Measurements from ENCODE around the gene SHISA5. TPM values are rescaled to one million over a fixed set of nuclear protein-coding genes. Genes with fewer than 3 reads are reported as not detected.

SHISA5 gene
- polyA plus RNA-seq, 2 donors, result 54.0 to 94.9 TPM

GRCh38 chr3:48423883-48424695 is 79.9 kb downstream of the SHISA5 start:
- peaks cover 11 to 53% of the 10 kb centered on the region in 2 donors for H3K4me1 ChIP-seq (ENCODE audit: control insufficient read depth in 2 of 2, insufficient read depth in 2 of 2, low read length in 1 of 2)
- peaks cover 0 to 42% of the 10 kb centered on the region in 2 donors for H3K36me3 ChIP-seq (ENCODE audit: control insufficient read depth in 2 of 2, insufficient read depth in 2 of 2, low read length in 1 of 2)
- no peaks in the 10 kb centered on the region for H3K9me3 ChIP-seq (ENCODE audit: control insufficient read depth in 2 of 2, insufficient read depth in 1 of 2, low read depth in 1 of 2, low read length in 1 of 2)
- no peaks in the 10 kb centered on the region for H3K27me3 ChIP-seq (ENCODE audit: control insufficient read depth in 1 of 2, insufficient read depth in 2 of 2, low read length in 2 of 2)
- H3K4me3 ChIP-seq (ENCODE audit: low read depth in 1 of 2, low read length in 2 of 2), result no peak overlapping the region
- peak overlapping the region in 1 of 2 donors; percentile 13 for H3K27ac ChIP-seq (ENCODE audit: low read depth in 2 of 2, low read length in 1 of 2)
- WGBS, 2 donors, result 77 to 78% methylated on average over 27 of the region's 27 CpGs

- Histone ChIP-seq H3K4me3 (ENCODE audit: low read depth in 1 of 2, low read length in 2 of 2) (no peak overlapping the region), H3K36me3 (ENCODE audit: control insufficient read depth in 2 of 2, insufficient read depth in 2 of 2, low read length in 1 of 2) (peaks cover 0 to 48% of the 10 kb centered on the region in 2 donors), H3K9me3 (ENCODE audit: control insufficient read depth in 2 of 2, insufficient read depth in 1 of 2, low read depth in 1 of 2, low read length in 1 of 2) (no peaks in the 10 kb centered on the region), H3K27ac (ENCODE audit: low read depth in 2 of 2, low read length in 1 of 2) (no peak overlapping the region), H3K27me3 (ENCODE audit: control insufficient read depth in 1 of 2, insufficient read depth in 2 of 2, low read length in 2 of 2) (no peaks in the 10 kb centered on the region), H3K4me1 (ENCODE audit: control insufficient read depth in 2 of 2, insufficient read depth in 2 of 2, low read length in 1 of 2) (peaks cover 11 to 53% of the 10 kb centered on the region in 2 donors)
- whole genome bisulfite sequencing, 2 donors, result 76 to 82% methylated on average over 25 of the region's 25 CpGs
Observed at GRCh38 chr3:48423241-48423882, 80.6 kb downstream of the SHISA5 start.

DNA sequence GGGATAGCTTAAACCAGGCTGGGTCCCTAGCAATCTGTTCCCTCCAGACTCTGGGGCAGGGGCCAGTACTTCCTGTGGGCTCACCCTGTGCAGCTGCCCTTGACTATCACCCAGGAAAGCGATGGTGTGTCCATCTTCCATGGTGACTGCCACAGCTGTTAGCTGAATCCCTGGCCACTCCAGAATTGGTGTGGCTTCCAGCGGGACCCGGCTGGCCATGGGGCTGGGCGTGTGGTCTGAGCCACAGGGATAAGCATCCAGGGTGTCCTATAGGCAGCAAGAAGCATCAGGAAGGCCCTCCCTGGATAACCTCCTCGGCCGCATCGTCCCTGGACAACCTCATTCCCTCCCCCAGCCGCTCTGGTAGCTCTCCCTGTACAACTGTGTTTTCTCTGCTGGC is 81.3 kb downstream of the SHISA5 start:
- Histone ChIP-seq H3K27ac (ENCODE audit: low read depth in 2 of 2, low read length in 1 of 2) (peak overlapping the region; percentile 31 to 34), H3K4me1 (ENCODE audit: control insufficient read depth in 2 of 2, insufficient read depth in 2 of 2, low read length in 1 of 2) (peaks cover 11 to 53% of the 10 kb centered on the region in 2 donors), H3K36me3 (ENCODE audit: control insufficient read depth in 2 of 2, insufficient read depth in 2 of 2, low read length in 1 of 2) (peaks cover 0 to 55% of the 10 kb centered on the region in 2 donors), H3K27me3 (ENCODE audit: control insufficient read depth in 1 of 2, insufficient read depth in 2 of 2, low read length in 2 of 2) (no peaks in the 10 kb centered on the region), H3K9me3 (ENCODE audit: control insufficient read depth in 2 of 2, insufficient read depth in 1 of 2, low read depth in 1 of 2, low read length in 1 of 2) (peaks cover 0 to 2% of the 10 kb centered on the region in 2 donors), H3K4me3 (ENCODE audit: low read depth in 1 of 2, low read length in 2 of 2) (no peak overlapping the region)
- WGBS, 2 donors, result 79 to 93% methylated on average over 8 of the region's 8 CpGs

GRCh38 chr3:48422272-48422671 is 81.7 kb downstream of the SHISA5 start:
- WGBS, 2 donors, result 66 to 68% methylated on average over 3 of the region's 3 CpGs
- Histone ChIP-seq H3K9me3 (ENCODE audit: control insufficient read depth in 2 of 2, insufficient read depth in 1 of 2, low read depth in 1 of 2, low read length in 1 of 2) (peaks cover 0 to 2% of the 10 kb centered on the region in 2 donors), H3K27ac (ENCODE audit: low read depth in 2 of 2, low read length in 1 of 2) (peak overlapping the region; percentile 31 to 34), H3K4me3 (ENCODE audit: low read depth in 1 of 2, low read length in 2 of 2) (no peak overlapping the region), H3K36me3 (ENCODE audit: control insufficient read depth in 2 of 2, insufficient read depth in 2 of 2, low read length in 1 of 2) (peaks cover 0 to 59% of the 10 kb centered on the region in 2 donors), H3K4me1 (ENCODE audit: control insufficient read depth in 2 of 2, insufficient read depth in 2 of 2, low read length in 1 of 2) (peaks cover 11 to 50% of the 10 kb centered on the region in 2 donors), H3K27me3 (ENCODE audit: control insufficient read depth in 1 of 2, insufficient read depth in 2 of 2, low read length in 2 of 2) (no peaks in the 10 kb centered on the region)

DNA sequence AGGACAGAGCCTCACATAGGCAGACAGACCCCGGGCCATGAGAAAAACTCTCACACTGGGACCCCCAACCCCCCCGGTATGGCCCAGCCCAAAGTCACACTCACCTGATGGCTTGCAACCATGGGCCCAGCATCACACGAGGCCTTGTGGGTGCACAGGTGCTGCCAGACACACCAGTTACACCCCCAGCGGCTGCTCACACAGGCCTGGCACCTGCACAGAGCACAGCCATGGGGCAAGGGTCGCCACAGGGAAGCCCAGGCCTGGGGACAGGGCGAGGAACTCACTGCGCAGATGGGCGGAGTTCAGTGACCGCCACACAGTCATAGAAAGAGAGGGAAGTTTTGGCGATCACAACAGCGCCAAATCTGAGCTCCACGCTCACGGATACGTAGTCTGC is 83.4 kb downstream of the SHISA5 start:
- 84 to 87% methylated on average over 14 of the region's 14 CpGs for WGBS, 2 donors
- H3K27ac ChIP-seq (ENCODE audit: low read depth in 2 of 2, low read length in 1 of 2), result no peak overlapping the region
- no peak overlapping the region for H3K4me3 ChIP-seq (ENCODE audit: low read depth in 1 of 2, low read length in 2 of 2)
- H3K36me3 ChIP-seq (ENCODE audit: control insufficient read depth in 2 of 2, insufficient read depth in 2 of 2, low read length in 1 of 2), result peaks cover 9 to 73% of the 10 kb centered on the region in 2 donors
- peaks cover 11 to 36% of the 10 kb centered on the region in 2 donors for H3K4me1 ChIP-seq (ENCODE audit: control insufficient read depth in 2 of 2, insufficient read depth in 2 of 2, low read length in 1 of 2)
- peaks cover 0 to 2% of the 10 kb centered on the region in 2 donors for H3K9me3 ChIP-seq (ENCODE audit: control insufficient read depth in 2 of 2, insufficient read depth in 1 of 2, low read depth in 1 of 2, low read length in 1 of 2)
- no peaks in the 10 kb centered on the region for H3K27me3 ChIP-seq (ENCODE audit: control insufficient read depth in 1 of 2, insufficient read depth in 2 of 2, low read length in 2 of 2)

DNA sequence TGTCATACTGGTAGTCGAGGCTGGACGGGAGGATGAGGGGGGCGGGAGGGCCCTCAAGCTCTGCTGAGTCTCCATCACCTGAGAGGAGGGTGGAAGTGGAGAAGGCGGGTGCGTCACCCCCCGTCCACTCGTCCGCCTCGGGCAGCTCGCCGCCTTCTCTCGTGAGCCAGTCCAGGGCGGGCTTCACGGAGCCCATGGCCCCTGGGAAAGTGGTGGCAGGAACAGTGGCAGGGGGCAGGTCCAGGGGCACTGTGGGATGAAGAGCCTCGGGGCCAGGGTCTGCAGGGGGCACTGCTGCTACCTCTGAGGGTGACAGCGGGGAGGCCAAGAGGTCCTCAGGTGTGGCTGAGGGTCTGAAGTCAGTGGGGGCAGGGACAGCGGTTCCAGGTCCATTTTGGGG is 84.4 kb downstream of the SHISA5 start:
- Histone ChIP-seq H3K36me3 (ENCODE audit: control insufficient read depth in 2 of 2, insufficient read depth in 2 of 2, low read length in 1 of 2) (peaks cover 11 to 81% of the 10 kb centered on the region in 2 donors), H3K27ac (ENCODE audit: low read depth in 2 of 2, low read length in 1 of 2) (no peak overlapping the region), H3K9me3 (ENCODE audit: control insufficient read depth in 2 of 2, insufficient read depth in 1 of 2, low read depth in 1 of 2, low read length in 1 of 2) (peaks cover 0 to 2% of the 10 kb centered on the region in 2 donors), H3K27me3 (ENCODE audit: control insufficient read depth in 1 of 2, insufficient read depth in 2 of 2, low read length in 2 of 2) (no peaks in the 10 kb centered on the region), H3K4me3 (ENCODE audit: low read depth in 1 of 2, low read length in 2 of 2) (no peak overlapping the region), H3K4me1 (ENCODE audit: control insufficient read depth in 2 of 2, insufficient read depth in 2 of 2, low read length in 1 of 2) (peaks cover 6 to 28% of the 10 kb centered on the region in 2 donors)
- WGBS, 2 donors, result 87 to 91% methylated on average over 17 of the region's 17 CpGs

DNA sequence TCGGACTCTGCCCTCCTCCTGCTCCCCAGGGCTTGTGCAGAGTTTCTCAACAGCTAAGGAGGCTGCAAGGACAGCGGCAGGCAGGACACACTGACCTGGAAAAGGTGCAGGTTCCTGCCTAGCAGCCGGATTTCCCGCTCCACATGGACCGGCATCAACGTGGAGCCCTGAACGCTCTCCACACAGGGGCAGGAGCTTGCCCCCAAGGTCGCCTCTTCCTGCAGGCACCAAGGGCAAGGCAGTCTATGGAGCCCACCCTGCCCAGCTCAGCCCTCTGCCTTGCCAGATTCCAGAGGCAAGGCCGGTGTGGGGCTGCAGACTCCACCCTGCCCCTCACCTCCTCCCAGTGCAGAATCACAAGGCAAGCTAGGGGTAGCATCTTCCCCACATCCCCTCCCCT is 84.8 kb downstream of the SHISA5 start:
- no peaks in the 10 kb centered on the region for H3K27me3 ChIP-seq (ENCODE audit: control insufficient read depth in 1 of 2, insufficient read depth in 2 of 2, low read length in 2 of 2)
- WGBS, 2 donors, result 85 to 88% methylated on average over 9 of the region's 9 CpGs
- H3K4me1 ChIP-seq (ENCODE audit: control insufficient read depth in 2 of 2, insufficient read depth in 2 of 2, low read length in 1 of 2), result peaks cover 4 to 30% of the 10 kb centered on the region in 2 donors
- no peak overlapping the region for H3K4me3 ChIP-seq (ENCODE audit: low read depth in 1 of 2, low read length in 2 of 2)
- H3K9me3 ChIP-seq (ENCODE audit: control insufficient read depth in 2 of 2, insufficient read depth in 1 of 2, low read depth in 1 of 2, low read length in 1 of 2), result peaks cover 0 to 2% of the 10 kb centered on the region in 2 donors
- H3K36me3 ChIP-seq (ENCODE audit: control insufficient read depth in 2 of 2, insufficient read depth in 2 of 2, low read length in 1 of 2), result peaks cover 11 to 82% of the 10 kb centered on the region in 2 donors
- no peak overlapping the region for H3K27ac ChIP-seq (ENCODE audit: low read depth in 2 of 2, low read length in 1 of 2)

- 75 to 83% methylated on average over 9 of the region's 9 CpGs for WGBS, 2 donors
- H3K36me3 ChIP-seq (ENCODE audit: control insufficient read depth in 2 of 2, insufficient read depth in 2 of 2, low read length in 1 of 2), result peaks cover 11 to 82% of the 10 kb centered on the region in 2 donors
- H3K27me3 ChIP-seq (ENCODE audit: control insufficient read depth in 1 of 2, insufficient read depth in 2 of 2, low read length in 2 of 2), result no peaks in the 10 kb centered on the region
- H3K27ac ChIP-seq (ENCODE audit: low read depth in 2 of 2, low read length in 1 of 2), result no peak overlapping the region
- peaks cover 5 to 29% of the 10 kb centered on the region in 2 donors for H3K4me1 ChIP-seq (ENCODE audit: control insufficient read depth in 2 of 2, insufficient read depth in 2 of 2, low read length in 1 of 2)
- H3K9me3 ChIP-seq (ENCODE audit: control insufficient read depth in 2 of 2, insufficient read depth in 1 of 2, low read depth in 1 of 2, low read length in 1 of 2), result peaks cover 0 to 2% of the 10 kb centered on the region in 2 donors
- H3K4me3 ChIP-seq (ENCODE audit: low read depth in 1 of 2, low read length in 2 of 2), result no peak overlapping the region
Observed at GRCh38 chr3:48418651-48419050, 85.3 kb downstream of the SHISA5 start.

DNA sequence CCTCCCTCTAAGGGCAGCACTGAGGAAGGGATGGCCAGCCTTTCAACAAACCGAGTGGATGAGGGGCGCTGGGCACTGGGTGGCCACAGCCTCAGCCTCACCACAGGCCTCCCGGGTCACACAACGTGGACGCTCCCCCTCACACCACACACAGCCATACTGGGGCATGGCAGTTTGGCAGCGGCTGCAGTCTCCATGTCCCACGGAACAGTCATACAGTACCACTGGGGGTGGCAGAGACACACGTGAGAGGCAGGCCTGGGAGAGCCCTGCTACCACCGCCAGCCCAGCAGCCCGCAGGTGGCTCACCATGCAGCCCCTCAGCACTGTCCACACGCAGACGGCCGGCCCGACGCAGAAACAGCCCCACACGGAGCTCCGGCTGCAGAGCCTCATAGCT is 85.8 kb downstream of the SHISA5 start:
- Histone ChIP-seq H3K27me3 (ENCODE audit: control insufficient read depth in 1 of 2, insufficient read depth in 2 of 2, low read length in 2 of 2) (no peaks in the 10 kb centered on the region), H3K4me3 (ENCODE audit: low read depth in 1 of 2, low read length in 2 of 2) (no peak overlapping the region), H3K4me1 (ENCODE audit: control insufficient read depth in 2 of 2, insufficient read depth in 2 of 2, low read length in 1 of 2) (peaks cover 7 to 27% of the 10 kb centered on the region in 2 donors), H3K9me3 (ENCODE audit: control insufficient read depth in 2 of 2, insufficient read depth in 1 of 2, low read depth in 1 of 2, low read length in 1 of 2) (peaks cover 0 to 2% of the 10 kb centered on the region in 2 donors), H3K27ac (ENCODE audit: low read depth in 2 of 2, low read length in 1 of 2) (no peak overlapping the region), H3K36me3 (ENCODE audit: control insufficient read depth in 2 of 2, insufficient read depth in 2 of 2, low read length in 1 of 2) (peaks cover 11 to 81% of the 10 kb centered on the region in 2 donors)
- 90 to 94% methylated on average over 17 of the region's 17 CpGs for WGBS, 2 donors

All from esophagus (tissue), 2 donors.